Neuronal stem cell (in vitro differentiated cells): Measurements from ENCODE around the gene GOLGA6A.

Experiments
- DNase-seq: peaks from one replicate; pipeline ENCODE4 v3.0.0-alpha.2; 2013; ENCODE audit warnings: low spot score
- H2AFZ ChIP-seq: one replicate; pipeline ENCODE4 v1.6.1; 2013; ENCODE audit warnings: mild to moderate bottlenecking, low read length, inconsistent platforms
- H2AK5ac ChIP-seq: 2 replicates; pipeline ENCODE4 v1.6.1; 2013; ENCODE audit warnings: low read depth, mild to moderate bottlenecking, inconsistent platforms, low read length, moderate library complexity, mixed read lengths
- H2BK120ac ChIP-seq: 2 replicates; pipeline ENCODE4 v1.6.1; 2013; ENCODE audit warnings: low read depth, mild to moderate bottlenecking, inconsistent platforms, low read length, moderate library complexity, mixed read lengths
- H2BK12ac ChIP-seq: one replicate; pipeline ENCODE4 v1.6.1; 2013; ENCODE audit warnings: low read length, inconsistent platforms
- H2BK15ac ChIP-seq: 2 replicates; pipeline ENCODE4 v1.6.1; 2013; ENCODE audit warnings: mild to moderate bottlenecking, low read length, inconsistent platforms, mixed read lengths
- H2BK5ac ChIP-seq: one replicate; pipeline ENCODE4 v1.6.1; 2013; ENCODE audit warnings: inconsistent platforms, mild to moderate bottlenecking, low read length, moderate library complexity
- H3K14ac ChIP-seq: one replicate; pipeline ENCODE4 v1.6.1; 2013; ENCODE audit warnings: low read length, inconsistent platforms
- H3K18ac ChIP-seq: 2 replicates; pipeline ENCODE4 v1.6.1; 2013; ENCODE audit warnings: low read length, inconsistent platforms
- H3K23ac ChIP-seq: 2 replicates; pipeline ENCODE4 v1.6.1; 2013; ENCODE audit warnings: low read depth, mild to moderate bottlenecking, mixed read lengths, low read length, inconsistent platforms; ENCODE audit not compliant: poor library complexity
- H3K27ac ChIP-seq: replicated peaks from 3 replicates; pipeline ENCODE4 v1.5.1; 2013; ENCODE audit warnings: low read length, inconsistent platforms
- H3K27me3 ChIP-seq, 3 experiments: 2 replicates each; pipeline ENCODE4 v1.6.1; 2013; ENCODE audit warnings: low read length in 3 of 3, mild to moderate bottlenecking in 2 of 3, inconsistent platforms in 1 of 3, low read depth in 1 of 3, mixed read lengths in 1 of 3, moderate library complexity in 1 of 3; ENCODE audit not compliant: control insufficient read depth in 3 of 3, insufficient read depth in 3 of 3
- H3K36me3 ChIP-seq, 2 donors: replicated peaks in 1 of 2; 2 replicates each; pipeline ENCODE4 v1.6.1; 2013; ENCODE audit warnings: low read length in 2 of 2; ENCODE audit not compliant: control insufficient read depth in 2 of 2, insufficient read depth in 2 of 2
- H3K4ac ChIP-seq: 2 replicates; pipeline ENCODE4 v1.6.1; 2013; ENCODE audit warnings: inconsistent platforms, mild to moderate bottlenecking, low read length, moderate library complexity
- H3K4me1 ChIP-seq, 2 donors: 1 replicate in 1 of 2; 2 replicates in 1 of 2; pipeline ENCODE4 v1.6.1; 2013; ENCODE audit warnings: low read length in 2 of 2, low read depth in 1 of 2; ENCODE audit not compliant: control insufficient read depth in 2 of 2, insufficient read depth in 1 of 2
- H3K4me2 ChIP-seq: one replicate; pipeline ENCODE4 v1.6.1; 2013; ENCODE audit warnings: mild to moderate bottlenecking, low read length, inconsistent platforms; ENCODE audit not compliant: insufficient read depth, poor library complexity, severe bottlenecking
- H3K4me3 ChIP-seq, 2 donors: 2 replicates each; pipeline ENCODE4 v1.5.1; 2013; ENCODE audit warnings: low read length in 2 of 2, mild to moderate bottlenecking in 2 of 2, inconsistent platforms in 1 of 2, moderate library complexity in 1 of 2
- H3K79me1 ChIP-seq: one replicate; pipeline ENCODE4 v1.6.1; 2013; ENCODE audit warnings: low read depth, mild to moderate bottlenecking, inconsistent platforms, low read length, moderate library complexity
- H3K9ac ChIP-seq: one replicate; pipeline ENCODE4 v1.6.1; 2013; ENCODE audit warnings: mild to moderate bottlenecking, low read depth, low read length, inconsistent platforms; ENCODE audit not compliant: poor library complexity
- H3K9me3 ChIP-seq, 2 donors: replicated peaks in 1 of 2; 2 replicates each; pipeline versions ENCODE3 to v1.6.1; 2013; ENCODE audit warnings: low read length in 2 of 2, mild to moderate bottlenecking in 2 of 2, inconsistent platforms in 1 of 2, low read depth in 1 of 2, mixed read lengths in 1 of 2, moderate library complexity in 1 of 2; ENCODE audit not compliant: control insufficient read depth in 2 of 2, insufficient read depth in 1 of 2
- H4K8ac ChIP-seq: one replicate; pipeline ENCODE4 v1.6.1; 2013; ENCODE audit warnings: low read depth, mild to moderate bottlenecking, inconsistent platforms, low read length, moderate library complexity
- H4K91ac ChIP-seq: one replicate; pipeline ENCODE4 v1.6.1; 2013; ENCODE audit warnings: low read length, low read depth, mild to moderate bottlenecking, inconsistent platforms; ENCODE audit not compliant: poor library complexity
- WGBS, 2 donors: extraction: QIAGEN DNeasy Blood & Tissue Kit; methylation state at CpG; one replicate each; pipeline ENCODE4 v1.1.7; 2013; ENCODE audit warnings: missing lambda C conversion rate in 2 of 2, mixed read lengths in 1 of 2; ENCODE audit not compliant: insufficient read length in 2 of 2, insufficient replicate concordance in 1 of 2; ENCODE audit errors: extremely low coverage in 2 of 2; 5-methylcytosine and 5-hydroxymethylcytosine counted together

GOLGA6A gene

GRCh38 chr15:74034206-74034755, 48.1 kb downstream of the GOLGA6A start:
- H3K36me3 ChIP-seq, result peaks cover 10 to 56% of the 10 kb centered on the region in 2 donors

GRCh38 chr15:74032606-74033561, 49.5 kb downstream of the GOLGA6A start:
- no peak overlapping the region for H4K91ac ChIP-seq

More at GRCh38 chr15:74034206-74034755, 48.1 kb downstream of the GOLGA6A start:
- H3K4me2 ChIP-seq, result no peak overlapping the region
- no peak overlapping the region for H3K4ac ChIP-seq
- H2BK15ac ChIP-seq, result no peak overlapping the region
- H3K79me1 ChIP-seq, result peaks cover 3% of the 10 kb centered on the region
- peaks cover 0 to 2% of the 10 kb centered on the region in 2 donors for H3K4me1 ChIP-seq
- no peak overlapping the region for H3K27ac ChIP-seq
- WGBS, 2 donors, result no CpG with 5 or more reads among the region's 10 CpGs
- H2BK12ac ChIP-seq, result no peak overlapping the region
- DNase-seq, result no peak
- H3K9ac ChIP-seq, result no peak overlapping the region
- no peak overlapping the region for H4K8ac ChIP-seq
- no peak overlapping the region for H2BK5ac ChIP-seq
- no peak overlapping the region for H2AFZ ChIP-seq
- H3K4me3 ChIP-seq, result no peak overlapping the region
- H3K9me3 ChIP-seq, result no peaks in the 10 kb centered on the region
- H4K91ac ChIP-seq, result no peak overlapping the region
- no peak overlapping the region for H3K14ac ChIP-seq
- H3K18ac ChIP-seq, result no peak overlapping the region
- H2BK120ac ChIP-seq, result no peak overlapping the region
- H3K23ac ChIP-seq, result no peak overlapping the region
- H2AK5ac ChIP-seq, result no peak overlapping the region
- H3K27me3 ChIP-seq, result no peaks in the 10 kb centered on the region

GRCh38 chr15:74032046-74032445, 50.3 kb downstream of the GOLGA6A start:
- WGBS, 2 donors, result no CpG with 5 or more reads among the region's 6 CpGs
- no peak overlapping the region for H4K8ac ChIP-seq

More at GRCh38 chr15:74032606-74033561, 49.5 kb downstream of the GOLGA6A start:
- Histone ChIP-seq H3K9ac (peak overlapping the region; percentile 7), H2AFZ (no peak overlapping the region), H2BK5ac (peak overlapping the region; percentile 35), H3K18ac (no peak overlapping the region), H3K27me3 (no peaks in the 10 kb centered on the region), H3K79me1 (no peaks in the 10 kb centered on the region), H4K8ac (no peak overlapping the region), H2BK12ac (no peak overlapping the region), H3K14ac (no peak overlapping the region), H3K27ac (no peak overlapping the region), H3K4me3 (no peak overlapping the region), H3K9me3 (no peaks in the 10 kb centered on the region), H3K4ac (no peak overlapping the region), H2AK5ac (no peak overlapping the region), H2BK120ac (no peak overlapping the region), H3K23ac (no peak overlapping the region), H2BK15ac (no peak overlapping the region), H3K4me1 (peaks cover 0 to 2% of the 10 kb centered on the region in 2 donors), H3K4me2 (no peak overlapping the region), H3K36me3 (peaks cover 10 to 64% of the 10 kb centered on the region in 2 donors)
- no CpG with 5 or more reads among the region's 16 CpGs for WGBS, 2 donors
- DNase-seq, result no peak

GRCh38 chr15:74028646-74029045, 53.7 kb downstream of the GOLGA6A start:
- H3K14ac ChIP-seq, result no peak overlapping the region
- no peak overlapping the region for H3K9ac ChIP-seq
- no peak overlapping the region for H3K23ac ChIP-seq
- no peak overlapping the region for H2BK12ac ChIP-seq
- H3K27me3 ChIP-seq, result no peaks in the 10 kb centered on the region
- H2AK5ac ChIP-seq, result no peak overlapping the region
- H4K8ac ChIP-seq, result no peak overlapping the region
- H3K4me1 ChIP-seq, result no peaks in the 10 kb centered on the region
- no peak overlapping the region for H3K18ac ChIP-seq
- H3K4me3 ChIP-seq, result no peak overlapping the region
- DNase-seq, result no peak
- no peak overlapping the region for H3K4ac ChIP-seq
- H3K36me3 ChIP-seq, result peaks cover 11 to 68% of the 10 kb centered on the region in 2 donors
- no peaks in the 10 kb centered on the region for H3K9me3 ChIP-seq
- H4K91ac ChIP-seq, result no peak overlapping the region
- no peak overlapping the region for H3K27ac ChIP-seq
- H2AFZ ChIP-seq, result no peak overlapping the region
- no peak overlapping the region for H2BK120ac ChIP-seq
- H3K4me2 ChIP-seq, result no peak overlapping the region
- no CpG with 5 or more reads among the region's 3 CpGs for WGBS, 2 donors
- no peaks in the 10 kb centered on the region for H3K79me1 ChIP-seq
- H2BK5ac ChIP-seq, result no peak overlapping the region
- no peak overlapping the region for H2BK15ac ChIP-seq

More at GRCh38 chr15:74032046-74032445, 50.3 kb downstream of the GOLGA6A start:
- Histone ChIP-seq H3K27ac (no peak overlapping the region), H4K91ac (no peak overlapping the region), H3K4me2 (no peak overlapping the region), H3K4ac (no peak overlapping the region), H2AK5ac (no peak overlapping the region), H3K36me3 (peaks cover 10 to 69% of the 10 kb centered on the region in 2 donors), H3K79me1 (no peaks in the 10 kb centered on the region), H2BK15ac (no peak overlapping the region), H3K9ac (no peak overlapping the region), H3K14ac (no peak overlapping the region), H3K4me3 (no peak overlapping the region), H2AFZ (no peak overlapping the region), H3K23ac (no peak overlapping the region), H2BK5ac (peak overlapping the region; percentile 35), H3K27me3 (no peaks in the 10 kb centered on the region), H3K18ac (no peak overlapping the region), H2BK120ac (no peak overlapping the region), H3K4me1 (peaks cover 0 to under 1% of the 10 kb centered on the region in 2 donors), H3K9me3 (no peaks in the 10 kb centered on the region), H2BK12ac (no peak overlapping the region)
- DNase-seq, result no peak
